Gastroesophageal sphincter (tissue), 3 donors: Measurements from ENCODE around the gene CTNNA1.

ENCODE experiments used
- CTCF ChIP-seq, 4 experiments: fragments of 200-600 bp in 2 of 4; fragments of 450-650 bp in 2 of 4; sonication (generic) in 1 of 4; IDR thresholded peaks; one replicate each; pipeline ENCODE4 v1.5.1; 2017 to 2019; ENCODE audit warnings: antibody characterized with exemption in 4 of 4, mild to moderate bottlenecking in 2 of 4, moderate library complexity in 2 of 4
- POLR2A ChIP-seq, 2 donors: fragments of 450-650 bp; IDR thresholded peaks; one replicate each; pipeline ENCODE4 v1.6.1; 2017; ENCODE audit warnings: antibody characterized with exemption in 2 of 2, mild to moderate bottlenecking in 2 of 2, moderate library complexity in 1 of 2

GRCh38 chr5:138809391-138809790 is 56.2 kb downstream of the CTNNA1 start:
- TF ChIP-seq CTCF (IDR thresholded peaks at IDR 0.05) = no peak
- TF ChIP-seq POLR2A (IDR thresholded peaks at IDR 0.05) = no peak
